DMS153 treated with DMSO at 0.1 percent for 48 hours (cell line): ENCODE measurements around the gene JAGN1.
"Not testable (repeated sequence)": the region's sequence is repeated elsewhere in the genome, so short reads cannot be mapped to it uniquely, and the experiment has no call there.

ENCODE experiments used
- DNase-seq: peaks from one replicate; lab custom pipeline; 2025; ENCODE audit not compliant: unreplicated experiment; lab: John Stamatoyannopoulos, UW

The JAGN1 gene

DNA sequence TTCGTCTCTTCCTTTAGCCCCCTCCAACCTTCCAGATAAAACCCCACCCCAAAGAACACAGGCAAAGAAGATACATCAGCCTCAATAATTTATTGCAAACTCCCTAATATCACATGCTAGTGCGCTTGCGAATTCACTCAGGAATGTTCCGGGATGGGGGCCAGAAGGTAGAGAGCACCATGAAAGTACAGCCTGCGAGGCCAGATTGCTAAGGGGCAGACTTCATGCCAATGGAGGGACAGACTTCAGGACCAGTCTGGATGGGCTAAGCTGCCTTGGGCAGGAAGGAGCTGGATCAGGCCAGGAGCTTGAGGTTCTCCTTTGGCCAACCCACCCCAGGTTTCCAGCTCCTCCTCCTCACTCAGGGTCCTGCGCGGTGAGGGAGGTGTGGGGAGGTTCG lies 23.8 kb upstream of the JAGN1 start:
- DNase-seq = no peak

GRCh38 chr3:9867106-9867505 lies 23.3 kb upstream of the JAGN1 start:
- DNase-seq = no peak

GRCh38 chr3:9869955-9870354 lies 20.5 kb upstream of the JAGN1 start:
- no peak for DNase-seq

DNA sequence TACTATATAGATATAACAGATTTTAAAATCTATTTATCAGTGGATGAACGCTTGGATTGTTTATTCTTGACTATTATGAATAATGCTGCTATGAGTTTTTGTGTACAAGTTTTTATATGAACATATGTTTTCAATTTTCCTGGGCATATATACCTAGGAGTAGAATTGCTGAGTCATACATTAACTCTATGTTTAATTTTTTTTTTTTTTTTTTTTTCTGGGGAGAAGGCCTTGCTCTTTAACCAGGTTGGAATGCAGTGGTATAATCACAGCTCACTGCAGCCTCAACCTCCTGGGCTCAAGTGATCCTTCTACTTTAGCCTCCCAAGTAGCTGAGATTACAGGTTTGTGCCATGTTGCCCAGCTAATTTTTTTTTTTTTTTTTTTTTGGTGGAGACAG lies 19.4 kb upstream of the JAGN1 start:
- DNase-seq = no peak

GRCh38 chr3:9872067-9872466 lies 18.3 kb upstream of the JAGN1 start:
- not testable (repeated sequence) for DNase-seq

- DNase-seq = peak; percentile 24
Observed at GRCh38 chr3:9875448-9875847, 15.0 kb upstream of the JAGN1 start.

DNA sequence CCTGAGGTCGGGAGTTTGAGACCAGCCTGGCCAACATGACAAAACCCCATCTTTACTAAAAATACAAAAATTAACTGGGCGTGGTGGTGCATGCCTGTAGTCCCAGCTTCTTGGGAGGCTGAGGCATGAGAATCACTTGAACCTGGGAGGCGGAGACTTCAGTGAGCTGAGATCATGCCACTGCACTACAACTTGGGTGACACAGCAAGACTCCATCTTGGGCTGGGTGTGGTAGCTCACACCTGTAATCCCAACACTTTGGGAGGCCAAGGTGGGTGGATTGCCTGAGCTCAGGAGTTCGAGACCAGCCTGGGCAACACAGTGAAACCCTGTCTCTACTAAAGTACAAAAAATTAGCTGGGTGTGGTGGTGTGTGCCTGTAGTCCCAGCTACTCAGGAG lies 14.2 kb upstream of the JAGN1 start:
- DNase-seq = not testable (repeated sequence)

- DNase-seq = no peak
Observed at GRCh38 chr3:9876991-9877390, 13.4 kb upstream of the JAGN1 start.

- no peak for DNase-seq
Observed at GRCh38 chr3:9878700-9879099, 11.7 kb upstream of the JAGN1 start.

DNA sequence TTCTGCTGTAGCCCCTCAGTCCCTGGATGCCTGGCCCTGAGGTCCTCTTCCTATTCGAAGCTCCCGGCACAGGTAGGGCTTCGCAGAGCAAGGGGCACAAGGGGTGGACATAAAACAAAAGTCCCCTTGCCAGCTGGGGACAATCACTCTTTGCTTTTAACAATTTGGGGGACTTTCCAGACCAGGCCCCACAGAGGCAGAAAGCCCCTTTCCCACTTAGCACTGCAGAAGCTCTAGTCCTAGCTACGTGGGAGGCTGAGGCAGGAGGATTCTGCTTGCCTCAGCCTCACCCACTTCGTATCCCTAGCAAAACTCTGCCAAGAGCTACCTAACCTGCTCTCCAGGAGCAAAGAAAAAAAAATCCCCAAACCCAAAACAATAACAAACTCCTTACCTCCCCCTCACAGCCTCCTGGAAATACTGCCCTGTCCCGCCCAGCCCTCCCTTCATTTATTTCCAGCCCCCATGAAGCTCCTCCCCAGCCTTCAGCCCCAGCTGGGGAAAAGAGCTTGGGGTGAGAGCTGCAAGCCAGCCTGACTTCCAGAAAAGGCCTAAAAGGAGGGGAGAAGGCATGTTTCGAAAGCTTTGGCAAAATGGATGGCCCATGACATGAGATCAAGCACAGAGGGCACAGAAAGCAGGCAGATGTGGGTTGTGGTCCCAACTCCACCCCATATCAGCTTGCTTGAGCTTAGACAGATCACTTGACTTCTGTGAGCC lies 10.4 kb upstream of the JAGN1 start, which contains the start of gene CIDEC:
Gene CIDEC (minus strand): TSS at position 424 of the 720 bp plus-strand sequence. CDS start 1,767 bp downstream, outside the sequence.
- no peak for DNase-seq

DNA sequence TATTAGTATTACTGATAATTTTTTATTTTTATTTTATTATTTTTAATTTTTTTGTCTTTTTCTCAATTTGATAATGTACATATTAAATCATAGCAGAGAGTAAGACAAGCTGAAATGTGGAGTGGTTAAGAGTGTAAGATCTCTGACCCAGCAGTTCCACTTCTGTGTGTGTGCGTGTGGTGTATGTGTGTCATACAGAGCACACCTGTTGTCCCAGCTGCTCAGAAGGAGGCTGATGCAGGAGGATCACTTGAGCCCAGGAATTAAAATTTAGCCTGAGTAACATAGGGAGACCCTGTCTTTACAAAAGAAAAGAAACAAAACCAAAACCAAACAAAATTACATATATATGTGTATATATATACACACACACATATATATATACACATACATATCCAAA lies 9.0 kb upstream of the JAGN1 start:
- no peak for DNase-seq

- no peak for DNase-seq
Observed at GRCh38 chr3:9883706-9884554, 6.5 kb upstream of the JAGN1 start.

- DNase-seq = no peak
Observed at GRCh38 chr3:9884555-9885165, 5.8 kb upstream of the JAGN1 start.

- DNase-seq = no peak
Observed at GRCh38 chr3:9886328-9886727, 4.1 kb upstream of the JAGN1 start.

DNA sequence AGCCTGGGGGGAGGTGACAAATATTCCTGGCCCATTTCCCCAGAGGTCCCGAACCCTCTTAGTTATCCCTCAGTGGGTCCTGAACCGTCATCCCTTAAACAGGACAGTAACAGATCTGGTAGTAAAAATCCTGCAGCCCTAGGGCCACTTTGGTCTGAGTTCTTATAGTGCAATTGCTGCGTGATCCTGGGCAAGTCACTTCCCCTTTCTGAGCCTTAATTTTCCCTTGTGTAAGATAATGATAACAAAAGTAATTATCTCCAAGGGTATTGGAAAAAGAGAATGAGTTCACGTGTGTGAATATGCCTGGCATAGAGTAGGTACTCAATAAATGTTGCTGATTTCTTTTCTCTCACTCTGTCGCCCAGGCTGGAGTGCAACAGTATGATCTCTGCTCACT lies 2.9 kb upstream of the JAGN1 start:
- no peak for DNase-seq

DNA sequence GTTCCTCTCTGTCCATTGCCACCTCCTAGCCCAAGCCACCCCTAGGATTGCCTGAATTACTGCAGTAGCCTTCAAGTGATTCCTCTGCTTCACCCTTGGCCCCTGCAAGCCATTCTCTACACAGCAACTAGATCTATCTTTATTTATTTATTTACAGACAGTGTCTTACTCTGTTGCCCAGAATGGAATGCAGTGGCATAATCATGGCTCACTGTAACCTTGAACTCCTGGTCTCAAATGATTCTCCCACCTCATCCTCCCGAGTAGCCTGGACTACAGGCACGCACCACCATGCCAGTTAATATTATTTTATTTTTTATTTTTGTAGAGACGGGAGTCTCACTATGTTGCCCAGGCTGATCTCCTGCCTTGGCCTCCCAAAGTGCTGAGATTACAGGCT lies 1.9 kb upstream of the JAGN1 start:
- no peak for DNase-seq

DNA sequence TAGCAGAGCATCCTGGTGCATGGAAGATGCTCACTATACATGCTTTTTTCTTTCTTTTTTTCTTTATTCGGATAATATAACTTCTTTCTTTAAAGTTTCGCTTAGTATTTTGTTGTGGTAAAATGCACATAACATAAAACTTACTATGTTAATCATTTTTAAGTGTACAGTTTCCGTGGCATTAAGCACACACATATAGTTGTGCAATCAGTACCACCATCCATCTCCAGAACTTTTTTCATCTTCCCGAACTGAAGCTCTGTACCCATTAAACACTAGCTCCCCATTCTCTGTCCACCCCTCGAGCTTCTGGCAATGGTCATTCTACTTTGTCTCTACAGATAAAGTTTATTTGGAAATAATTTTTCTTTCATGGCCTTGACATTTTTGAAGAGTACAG lies 1.0 kb upstream of the JAGN1 start:
- DNase-seq = no peak

- no peak for DNase-seq
Observed at GRCh38 chr3:9891072-9891622, 737 bp downstream of the JAGN1 start.

DNA sequence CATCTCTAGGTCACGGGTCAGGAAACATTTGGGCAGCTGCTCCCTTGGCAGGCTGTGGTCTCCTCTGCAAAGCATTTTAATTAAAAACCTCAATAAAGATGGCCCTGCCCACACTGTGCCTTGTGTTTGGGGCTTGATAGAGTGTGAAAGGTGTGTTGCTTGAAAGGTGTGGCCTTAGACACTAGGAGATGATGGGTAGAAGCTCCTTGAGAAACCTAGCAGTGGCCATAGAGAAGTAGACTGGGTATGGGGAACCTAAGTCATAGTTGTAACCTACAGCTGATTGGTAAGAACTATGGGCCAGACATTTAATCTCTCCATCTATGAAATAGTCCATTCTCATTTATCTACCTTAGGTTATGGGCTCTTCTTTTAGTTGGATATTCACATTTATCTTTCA lies 3.3 kb downstream of the JAGN1 start:
- no peak for DNase-seq

GRCh38 chr3:9895715-9896114 lies 5.3 kb downstream of the JAGN1 start:
- not testable (repeated sequence) for DNase-seq

DNA sequence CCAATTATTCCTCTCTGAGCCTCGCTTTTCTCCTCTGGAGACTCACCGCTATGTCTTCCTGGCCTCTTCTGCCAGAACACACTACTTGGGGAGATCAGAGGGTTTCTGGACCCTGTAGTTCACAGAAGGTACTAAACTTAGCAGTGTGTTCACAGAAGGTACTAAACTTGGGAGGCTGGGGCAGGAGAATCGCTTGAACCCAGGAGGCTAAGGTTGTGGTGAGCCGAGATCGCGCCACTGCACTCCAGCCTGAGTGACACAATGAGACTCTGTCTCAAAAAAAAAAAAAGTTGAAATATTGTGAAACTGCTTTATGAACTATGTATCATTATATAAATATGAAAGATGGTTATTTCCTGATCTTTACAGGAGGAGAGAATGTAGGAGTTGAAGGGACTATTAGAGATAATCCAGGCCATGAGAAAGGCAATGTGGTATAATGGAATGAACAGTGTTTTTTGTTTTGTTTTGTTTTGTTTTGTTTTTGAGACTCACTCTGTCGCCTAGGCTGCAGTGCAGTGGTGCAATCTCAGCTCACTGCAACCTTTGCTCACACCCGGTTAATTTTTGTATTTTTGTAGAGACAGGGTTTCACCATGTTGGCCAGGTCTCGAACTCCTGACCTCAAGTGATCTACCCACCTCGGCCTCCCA lies 6.5 kb downstream of the JAGN1 start:
- DNase-seq = not testable (repeated sequence)
